GM20000 (cell line): ENCODE measurements around the gene DHRS12.

ENCODE experiments used
- DNase-seq: peaks from one replicate; pipeline ENCODE4 v3.0.0; 2012; ENCODE audit warnings: low spot score
- TF ChIP-seq, protein P1 (sequence below): IDR thresholded peaks from 2 replicates; pipeline ENCODE4 v1.5.1; 2012; ENCODE audit warnings: mild to moderate bottlenecking, control low read depth; ENCODE audit errors: extremely low read depth, missing control alignments

DHRS12 gene

DNA sequence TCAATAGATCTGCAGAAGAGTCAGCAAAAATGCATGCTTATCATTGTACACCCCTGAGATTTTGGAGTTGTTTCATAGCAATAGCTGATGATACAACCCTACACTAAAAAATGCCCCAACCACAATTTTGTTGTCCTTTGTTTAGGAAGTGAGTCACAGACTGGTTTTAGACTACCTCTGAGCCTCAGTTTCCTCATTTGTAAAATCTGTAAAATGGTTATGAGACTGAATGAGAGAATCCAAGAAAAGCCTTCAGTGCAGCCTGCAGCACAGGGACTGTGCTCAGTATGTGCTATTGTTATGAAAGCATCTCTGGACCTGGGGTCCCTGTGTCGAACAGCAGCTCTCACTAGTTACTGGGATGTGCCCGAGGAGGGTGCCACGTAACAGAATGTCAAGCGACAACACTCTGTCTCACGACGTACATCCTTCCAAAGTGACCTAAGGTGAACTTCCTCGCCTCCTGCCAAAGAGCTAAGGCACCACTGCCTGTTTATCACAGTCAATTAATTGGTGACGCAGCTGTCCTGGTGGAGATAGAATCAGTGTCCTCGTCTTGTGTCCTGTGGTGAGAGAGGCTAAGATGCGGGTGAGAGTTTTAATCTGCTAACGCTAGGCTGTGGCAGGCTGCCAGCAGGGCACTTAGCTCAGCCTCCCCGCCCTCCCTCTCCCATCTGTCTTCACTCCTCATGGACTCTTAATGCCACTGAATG is 18.1 kb downstream of the DHRS12 start:
- TF ChIP-seq, protein P1, sequence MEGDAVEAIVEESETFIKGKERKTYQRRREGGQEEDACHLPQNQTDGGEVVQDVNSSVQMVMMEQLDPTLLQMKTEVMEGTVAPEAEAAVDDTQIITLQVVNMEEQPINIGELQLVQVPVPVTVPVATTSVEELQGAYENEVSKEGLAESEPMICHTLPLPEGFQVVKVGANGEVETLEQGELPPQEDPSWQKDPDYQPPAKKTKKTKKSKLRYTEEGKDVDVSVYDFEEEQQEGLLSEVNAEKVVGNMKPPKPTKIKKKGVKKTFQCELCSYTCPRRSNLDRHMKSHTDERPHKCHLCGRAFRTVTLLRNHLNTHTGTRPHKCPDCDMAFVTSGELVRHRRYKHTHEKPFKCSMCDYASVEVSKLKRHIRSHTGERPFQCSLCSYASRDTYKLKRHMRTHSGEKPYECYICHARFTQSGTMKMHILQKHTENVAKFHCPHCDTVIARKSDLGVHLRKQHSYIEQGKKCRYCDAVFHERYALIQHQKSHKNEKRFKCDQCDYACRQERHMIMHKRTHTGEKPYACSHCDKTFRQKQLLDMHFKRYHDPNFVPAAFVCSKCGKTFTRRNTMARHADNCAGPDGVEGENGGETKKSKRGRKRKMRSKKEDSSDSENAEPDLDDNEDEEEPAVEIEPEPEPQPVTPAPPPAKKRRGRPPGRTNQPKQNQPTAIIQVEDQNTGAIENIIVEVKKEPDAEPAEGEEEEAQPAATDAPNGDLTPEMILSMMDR, result no peak
- DNase-seq, result no peak

DNA sequence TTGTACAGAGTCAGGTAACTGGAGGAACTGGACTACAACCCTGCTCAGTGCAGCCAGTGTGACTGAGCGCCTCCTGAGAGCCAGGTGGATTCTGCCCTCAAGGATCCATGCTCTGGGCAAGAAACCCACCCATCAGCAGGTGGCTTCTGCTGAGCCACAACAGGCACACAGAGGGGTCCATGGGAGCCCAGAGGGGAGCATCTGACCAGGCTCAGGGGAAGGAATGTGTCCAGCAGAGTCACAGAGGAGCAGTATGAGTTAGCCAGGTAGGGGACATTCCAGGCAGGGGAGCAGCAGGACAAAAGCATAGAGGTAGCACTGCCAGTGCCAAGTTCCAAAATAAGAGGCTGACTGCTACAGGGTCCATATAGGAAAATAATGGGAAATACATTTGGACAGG is 19.9 kb downstream of the DHRS12 start:
- TF ChIP-seq, protein P1, result no peak
- DNase-seq, result no peak

DNA sequence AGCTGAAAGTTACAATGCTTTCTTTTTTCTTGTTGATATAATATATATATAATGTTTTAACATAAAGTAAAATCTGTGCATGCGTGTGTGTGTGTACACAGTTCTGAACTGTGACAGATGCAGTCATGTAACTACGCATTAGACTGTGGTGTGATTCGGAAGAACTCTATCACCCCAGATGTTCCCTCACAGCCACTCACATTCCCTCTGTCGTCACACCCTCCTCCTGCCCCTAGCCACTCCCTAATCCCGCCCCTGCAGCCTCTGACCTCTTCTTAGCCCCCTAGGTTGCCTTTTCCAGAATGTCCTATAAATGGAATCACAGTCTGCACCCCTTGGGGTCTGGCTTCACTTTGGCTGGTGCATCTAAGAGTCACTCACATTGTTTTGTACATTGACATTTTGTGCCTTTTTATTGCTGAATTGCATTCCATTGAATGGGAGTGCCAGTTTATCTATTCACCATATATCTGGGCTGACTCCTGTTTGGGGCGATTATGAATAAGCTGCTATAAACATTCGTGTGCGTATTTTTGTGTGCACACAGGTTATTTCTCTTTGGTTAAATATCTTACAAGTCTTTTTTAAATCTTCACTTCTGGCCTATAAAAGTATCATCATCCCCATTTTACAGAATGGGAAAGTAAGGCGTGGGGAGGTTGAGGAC is 20.4 kb downstream of the DHRS12 start:
- no peak for DNase-seq
- TF ChIP-seq, protein P1, result no peak

DNA sequence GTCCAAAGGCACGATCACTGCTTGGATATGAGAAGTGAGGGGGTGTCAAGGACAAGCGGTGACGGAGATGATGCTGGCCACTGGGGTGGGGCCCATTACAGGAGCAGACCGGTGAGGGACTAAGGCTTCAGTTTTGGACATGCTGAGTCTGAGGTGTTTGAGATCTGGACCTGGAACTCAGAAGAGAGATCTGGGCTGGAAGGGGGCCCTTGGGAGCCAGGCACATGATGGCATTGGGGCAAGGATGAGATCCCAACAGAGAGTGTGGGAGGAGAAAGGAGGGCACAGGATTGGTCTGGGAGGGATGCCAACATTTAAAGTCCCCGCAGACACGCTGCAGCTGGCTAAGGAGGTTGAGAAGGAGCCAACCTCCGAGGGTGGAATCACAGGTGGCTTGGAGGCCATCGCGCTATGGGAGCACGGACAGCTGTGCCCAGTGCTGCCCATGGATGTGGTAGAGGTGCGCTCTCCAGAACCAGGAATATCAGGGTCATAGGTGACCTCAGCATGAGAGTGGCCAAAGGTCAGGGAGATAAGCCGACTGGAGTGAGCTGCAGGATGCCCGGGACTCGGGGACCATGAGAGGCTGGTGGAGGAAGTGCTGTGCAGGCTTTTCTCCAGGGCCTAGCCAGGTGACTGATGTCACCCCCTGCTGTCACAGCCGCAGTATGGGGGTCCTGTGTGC is 21.8 kb downstream of the DHRS12 start:
- no peak for DNase-seq
- TF ChIP-seq, protein P1, result no peak

DNA sequence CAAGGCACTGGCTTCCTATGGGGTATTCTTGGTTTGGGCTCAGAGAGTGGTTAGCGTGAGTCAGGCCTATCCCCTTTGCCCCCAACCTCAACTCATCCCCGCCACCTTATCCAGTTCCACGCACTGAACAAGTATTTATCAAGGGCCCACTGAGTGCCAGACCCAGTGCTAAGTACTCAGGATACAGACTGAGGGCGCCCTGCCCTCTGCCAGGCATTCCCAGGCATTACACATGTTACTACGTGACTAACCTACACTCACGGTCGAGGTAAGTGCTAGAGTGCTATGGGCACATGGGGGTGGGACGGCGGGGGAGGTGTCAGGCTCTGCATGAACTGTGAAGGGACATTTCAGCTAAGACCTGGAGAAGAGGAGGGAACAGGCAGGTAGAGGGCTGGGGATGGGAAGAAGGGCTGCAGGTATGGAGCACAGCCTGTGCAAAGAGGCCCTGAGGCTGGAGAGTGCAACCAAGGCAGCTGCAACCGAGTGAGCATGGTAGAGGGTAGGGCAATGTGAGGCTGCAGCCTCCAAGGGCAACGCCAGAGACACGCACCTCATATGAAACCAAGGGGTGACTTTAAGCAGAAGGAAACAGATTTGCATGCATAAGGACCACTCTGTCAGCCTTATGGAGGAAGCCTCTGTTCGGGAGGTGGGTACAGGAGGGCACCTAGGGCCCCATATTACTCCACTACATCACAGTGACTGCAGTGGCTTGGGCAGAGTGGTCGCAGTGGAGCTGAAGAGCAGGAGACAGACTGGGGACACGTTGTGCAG is 22.5 kb downstream of the DHRS12 start:
- no peak for DNase-seq

DNA sequence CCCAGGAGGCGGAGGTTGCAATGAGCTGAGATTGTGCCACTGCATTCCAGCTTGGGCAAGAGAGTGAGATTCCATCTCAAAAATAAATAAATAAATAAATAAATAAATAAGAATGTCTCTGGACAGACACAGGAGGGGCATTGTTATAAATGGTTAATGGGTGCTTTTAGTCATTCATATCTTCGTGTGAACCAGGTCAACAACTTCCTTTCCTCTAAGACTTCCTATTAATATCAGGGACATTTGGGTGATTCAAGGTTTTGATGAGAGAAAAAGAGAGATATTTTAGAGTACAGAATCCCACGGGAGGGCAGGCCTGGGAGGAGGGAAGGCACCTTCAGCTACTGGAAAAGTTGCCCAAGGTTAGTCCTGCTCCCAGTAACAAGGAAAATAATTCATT is 23.9 kb downstream of the DHRS12 start:
- no peak for DNase-seq
- TF ChIP-seq, protein P1, result no peak

More for the DNA sequence above, 22.5 kb downstream of the DHRS12 start:
- TF ChIP-seq, protein P1, result no peak
